Testis (tissue), 3 donors: ENCODE data around the gene MGME1. TPM values are rescaled to one million over a fixed set of nuclear protein-coding genes. Genes with fewer than 3 reads are reported as not detected.

Experiments
- DNase-seq: peaks from one replicate; pipeline ENCODE4 v3.0.0-alpha.2; 2019
- H3K27ac ChIP-seq, 2 donors: fragments of 200-600 bp; sonication (generic); one replicate each; pipeline ENCODE4 v1.5.1; 2019
- H3K27me3 ChIP-seq: fragments of 200-600 bp; sonication (generic); one replicate; pipeline ENCODE4 v1.5.1; 2019
- H3K36me3 ChIP-seq: fragments of 200-600 bp; sonication (generic); one replicate; pipeline ENCODE4 v1.5.1; 2017; ENCODE audit warnings: low read depth; ENCODE audit errors: missing control alignments
- H3K4me1 ChIP-seq: fragments of 200-600 bp; sonication (generic); one replicate; pipeline ENCODE4 v1.5.1; 2019
- H3K4me3 ChIP-seq, 2 donors: fragments of 200-600 bp; sonication (generic); one replicate each; pipeline ENCODE4 v1.5.1; 2017 to 2019
- H3K9me3 ChIP-seq: fragments of 200-600 bp; sonication (generic); one replicate; pipeline ENCODE4 v1.5.1; 2017
- POLR2A ChIP-seq: fragments of 450-650 bp; IDR thresholded peaks from one replicate; pipeline ENCODE4 v1.6.1; 2017; ENCODE audit warnings: antibody characterized with exemption, mild to moderate bottlenecking, moderate library complexity
- whole genome bisulfite sequencing, 2 donors: methylation state at CpG; one replicate each; pipeline ENCODE4 v1.1.5; 2018; 5-methylcytosine and 5-hydroxymethylcytosine counted together
- intact Hi-C: fragments of 100-400 bp; cut with DNase I; formaldehyde crosslinking; loops from one replicate; pipeline ENCODE4 v1.15.1; 2023; ENCODE audit warnings: low total_unique reads
- polyA plus RNA-seq: library from polyadenylated mRNA; stranded (reverse); fragments of 350-450 nt; fragmentation: Illumina TruSeq; extraction: RNeasy Lipid Tissue Mini Kit (QIAGEN cat#74804); gene quantifications from one replicate; pipeline ENCODE4 v1.2.3, GENCODE V29; 2014; ENCODE audit warnings: low read depth, low replicate concordance; ENCODE audit not compliant: insufficient read depth
- total RNA-seq, 2 donors: library from RNA; depleted of rRNA; stranded (reverse); fragments of >200 nt; gene quantifications; one replicate each; pipeline ENCODE4 v1.2.3, GENCODE V29; 2016
- TF ChIP-seq, protein P1 (sequence below), 3 experiments: fragments of 450-650 bp in 2 of 3; fragments of 200-600 bp in 1 of 3; sonication (generic) in 1 of 3; IDR thresholded peaks; one replicate each; pipeline ENCODE4 v1.5.1; 2016 to 2019; ENCODE audit warnings: antibody characterized with exemption in 3 of 3, mild to moderate bottlenecking in 2 of 3, moderate library complexity in 1 of 3

MGME1 gene
- total and polyA plus RNA-seq, 3 donors from 2014 or later: 15.5 to 22.3 (median 17.4) TPM

DNA sequence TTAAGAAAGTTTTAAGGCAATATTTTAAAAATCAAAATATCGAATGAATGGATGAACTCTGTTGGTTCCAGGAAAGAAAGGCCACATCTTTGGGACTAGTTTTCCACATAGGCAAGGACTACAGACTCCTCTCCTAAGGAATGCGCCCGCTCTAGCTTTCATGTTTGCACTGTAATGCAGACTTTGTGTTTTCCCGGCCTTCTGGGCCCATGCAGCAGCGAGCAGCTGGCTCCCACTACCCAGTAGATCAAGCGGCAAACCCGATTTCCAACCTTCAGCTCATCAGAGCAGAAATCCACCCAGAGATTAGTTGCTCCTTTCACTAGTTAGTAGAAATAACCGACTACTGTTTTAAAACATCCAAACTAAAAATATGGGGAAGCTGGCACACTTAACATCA is 61.2 kb downstream of the MGME1 start:
- no peak for DNase-seq
- intact Hi-C loops: no loop called here
- Histone ChIP-seq H3K4me3 (no peak overlapping the region), H3K27me3 (no peaks in the 10 kb centered on the region), H3K36me3 (no peaks in the 10 kb centered on the region), H3K27ac (no peak overlapping the region), H3K4me1 (no peaks in the 10 kb centered on the region), H3K9me3 (no peaks in the 10 kb centered on the region)
- TF ChIP-seq, protein P1, sequence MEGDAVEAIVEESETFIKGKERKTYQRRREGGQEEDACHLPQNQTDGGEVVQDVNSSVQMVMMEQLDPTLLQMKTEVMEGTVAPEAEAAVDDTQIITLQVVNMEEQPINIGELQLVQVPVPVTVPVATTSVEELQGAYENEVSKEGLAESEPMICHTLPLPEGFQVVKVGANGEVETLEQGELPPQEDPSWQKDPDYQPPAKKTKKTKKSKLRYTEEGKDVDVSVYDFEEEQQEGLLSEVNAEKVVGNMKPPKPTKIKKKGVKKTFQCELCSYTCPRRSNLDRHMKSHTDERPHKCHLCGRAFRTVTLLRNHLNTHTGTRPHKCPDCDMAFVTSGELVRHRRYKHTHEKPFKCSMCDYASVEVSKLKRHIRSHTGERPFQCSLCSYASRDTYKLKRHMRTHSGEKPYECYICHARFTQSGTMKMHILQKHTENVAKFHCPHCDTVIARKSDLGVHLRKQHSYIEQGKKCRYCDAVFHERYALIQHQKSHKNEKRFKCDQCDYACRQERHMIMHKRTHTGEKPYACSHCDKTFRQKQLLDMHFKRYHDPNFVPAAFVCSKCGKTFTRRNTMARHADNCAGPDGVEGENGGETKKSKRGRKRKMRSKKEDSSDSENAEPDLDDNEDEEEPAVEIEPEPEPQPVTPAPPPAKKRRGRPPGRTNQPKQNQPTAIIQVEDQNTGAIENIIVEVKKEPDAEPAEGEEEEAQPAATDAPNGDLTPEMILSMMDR (IDR thresholded peaks at IDR 0.05): no peak
- no peak for TF ChIP-seq POLR2A
- WGBS, 2 donors: 85 to 91% methylated on average over 8 of the region's 8 CpGs

DNA sequence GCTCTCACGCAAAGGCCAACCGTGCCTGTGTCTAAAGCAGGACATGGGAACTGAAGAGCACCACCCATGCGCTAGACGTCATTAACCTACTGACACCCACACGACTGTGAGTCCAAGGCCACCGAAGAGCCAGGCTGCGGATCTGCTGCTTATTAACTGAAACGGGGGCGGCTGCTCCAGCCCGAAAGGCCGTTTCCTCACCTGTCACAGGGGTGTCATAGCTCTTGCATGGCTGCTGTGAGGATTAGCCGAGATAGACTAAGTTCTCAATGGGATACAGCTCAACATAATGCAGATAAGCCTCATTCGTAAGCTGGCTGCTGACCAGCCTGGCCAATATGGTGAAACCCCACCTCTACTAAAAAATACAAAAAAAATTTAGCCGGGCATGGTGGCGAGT is 62.2 kb downstream of the MGME1 start:
- no peak for DNase-seq
- Histone ChIP-seq H3K27ac (no peak overlapping the region), H3K36me3 (no peaks in the 10 kb centered on the region), H3K27me3 (no peaks in the 10 kb centered on the region), H3K9me3 (no peaks in the 10 kb centered on the region), H3K4me1 (no peaks in the 10 kb centered on the region), H3K4me3 (no peak overlapping the region)
- TF ChIP-seq, protein P1 (IDR thresholded peaks at IDR 0.05): no peak
- no peak for TF ChIP-seq POLR2A
- 83 to 89% methylated on average over 10 to 15 of the region's 15 CpGs for whole genome bisulfite sequencing, 2 donors
- intact Hi-C loops: no loop called here

DNA sequence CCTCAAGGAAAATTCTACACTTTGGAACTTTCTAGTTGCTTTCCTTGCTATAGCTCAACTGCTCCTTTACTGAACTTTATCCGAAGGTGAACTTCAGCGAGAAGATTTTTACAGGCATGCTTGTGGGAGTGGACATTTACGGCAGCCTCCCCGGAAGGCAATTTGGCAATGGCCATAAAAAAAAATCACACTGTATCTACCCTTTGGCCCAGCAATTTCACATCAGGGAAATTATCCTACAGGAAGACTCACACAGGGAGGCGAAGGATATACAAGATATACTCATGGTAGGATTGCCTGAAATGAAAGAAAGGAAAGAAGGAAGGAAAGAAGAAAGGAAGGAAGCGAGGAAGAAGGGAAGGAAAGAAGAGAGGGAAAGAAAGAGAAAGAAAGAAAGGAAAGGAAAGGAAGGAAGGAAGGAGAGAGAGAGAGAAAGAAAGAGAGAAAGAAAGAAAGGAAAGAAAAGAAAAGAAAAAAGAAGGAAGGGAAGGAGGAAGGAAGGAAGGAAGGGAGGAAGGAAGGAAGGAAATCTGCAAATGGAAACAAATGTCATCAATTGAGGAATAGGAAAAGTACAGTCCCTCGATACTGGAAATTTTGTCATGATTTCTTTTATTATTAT is 63.2 kb downstream of the MGME1 start:
- H3K36me3 ChIP-seq: no peaks in the 10 kb centered on the region
- no peaks in the 10 kb centered on the region for H3K4me1 ChIP-seq
- H3K9me3 ChIP-seq: no peaks in the 10 kb centered on the region
- intact Hi-C loops: no loop called here
- no peak overlapping the region for H3K27ac ChIP-seq
- H3K4me3 ChIP-seq: no peak overlapping the region
- WGBS, 2 donors: 54 to 66% methylated on average over 7 of the region's 7 CpGs
- no peaks in the 10 kb centered on the region for H3K27me3 ChIP-seq
- TF ChIP-seq POLR2A: no peak
- TF ChIP-seq, protein P1 (IDR thresholded peaks at IDR 0.05): no peak
- no peak for DNase-seq

DNA sequence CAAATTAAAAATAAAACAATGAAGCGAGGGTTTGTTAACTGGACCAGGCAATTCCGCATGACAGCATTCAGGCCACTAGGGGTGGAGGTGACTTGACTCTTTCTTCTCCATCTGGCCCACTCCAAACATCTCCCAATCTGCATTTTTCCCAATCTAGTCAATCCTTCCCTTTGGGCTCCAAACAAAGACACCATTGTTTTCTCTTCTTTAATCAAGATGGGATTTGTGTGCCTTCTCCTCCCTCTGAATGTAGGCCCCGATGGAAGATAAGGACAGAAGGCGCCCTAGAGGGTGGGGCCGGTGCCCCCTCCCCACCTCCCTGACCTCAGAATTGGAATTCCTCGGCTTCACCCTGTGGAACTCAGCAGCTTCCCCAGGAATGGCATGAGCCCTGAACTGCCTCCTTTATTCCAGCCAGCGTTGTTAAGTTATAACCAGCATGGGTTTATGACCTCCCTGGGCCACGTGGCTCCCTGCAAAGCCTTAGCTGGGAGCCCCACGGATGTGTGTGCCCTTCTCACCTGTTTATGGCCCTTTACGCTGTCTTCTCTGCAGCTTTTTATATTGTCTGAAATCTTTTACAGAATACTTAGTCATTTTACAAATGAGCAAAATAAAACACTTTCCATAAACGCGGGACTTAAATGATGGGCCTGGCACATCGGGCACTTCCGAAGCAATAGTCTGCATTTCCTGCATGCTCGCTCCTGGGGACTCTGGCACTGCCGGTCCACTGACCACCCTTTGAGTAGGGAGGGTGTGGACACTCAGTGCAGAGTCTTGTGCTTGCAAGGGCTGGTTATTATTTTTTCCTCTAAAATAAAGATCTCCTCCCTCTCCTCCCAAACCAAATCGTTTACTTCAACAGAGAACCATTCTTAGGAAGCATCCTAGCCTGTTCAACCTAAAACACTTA is 64.4 kb downstream of the MGME1 start:
- WGBS, 2 donors: 72 to 74% methylated on average over 17 of the region's 17 CpGs
- Histone ChIP-seq H3K9me3 (no peaks in the 10 kb centered on the region), H3K4me1 (no peaks in the 10 kb centered on the region), H3K27ac (no peak overlapping the region), H3K27me3 (no peaks in the 10 kb centered on the region), H3K4me3 (no peak overlapping the region), H3K36me3 (no peaks in the 10 kb centered on the region)
- no peak for TF ChIP-seq POLR2A
- TF ChIP-seq, protein P1 (IDR thresholded peaks at IDR 0.05): no peak
- no peak for DNase-seq
- intact Hi-C loops: no loop called here
